ENCODE measurements around the gene IGHMBP2.

Gene IGHMBP2

DNA sequence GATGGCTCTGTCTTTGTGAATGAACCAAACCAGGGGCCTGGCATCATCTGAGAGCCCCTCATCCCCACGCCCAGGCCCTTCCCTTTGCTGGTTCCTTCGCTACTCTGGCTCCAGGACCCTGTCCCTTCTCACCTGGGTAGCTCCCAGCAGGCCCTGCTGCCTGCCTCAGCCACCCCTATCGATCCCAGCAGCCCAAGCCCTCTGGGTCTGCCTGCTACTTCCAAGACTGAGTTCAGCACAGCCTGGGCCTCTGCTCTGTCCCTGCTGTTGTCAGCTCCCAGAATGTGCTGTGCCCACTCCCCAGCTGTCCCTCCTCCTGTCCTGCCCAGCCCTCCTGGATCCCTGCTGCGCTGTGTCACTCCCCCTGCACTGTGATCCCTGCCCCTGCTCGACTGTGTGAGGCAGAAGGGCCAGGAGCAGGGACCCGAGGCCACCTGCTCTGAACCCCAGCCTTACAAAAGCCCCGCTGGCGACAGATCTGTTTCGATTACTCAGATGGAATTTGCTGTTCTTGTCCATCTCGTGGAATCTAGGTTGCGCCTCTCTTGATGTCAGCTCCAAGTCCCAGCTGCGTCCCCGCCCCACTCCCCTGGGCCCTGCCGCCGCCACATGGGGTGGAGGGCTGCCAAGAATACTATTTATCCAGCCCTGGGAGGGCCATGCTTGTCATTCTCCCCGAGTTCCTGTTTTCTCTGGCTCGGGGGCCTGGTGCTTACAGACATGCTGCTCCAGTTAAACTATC lies 13.0 kb upstream of the IGHMBP2 start:
- DNase-seq = no peak

DNA sequence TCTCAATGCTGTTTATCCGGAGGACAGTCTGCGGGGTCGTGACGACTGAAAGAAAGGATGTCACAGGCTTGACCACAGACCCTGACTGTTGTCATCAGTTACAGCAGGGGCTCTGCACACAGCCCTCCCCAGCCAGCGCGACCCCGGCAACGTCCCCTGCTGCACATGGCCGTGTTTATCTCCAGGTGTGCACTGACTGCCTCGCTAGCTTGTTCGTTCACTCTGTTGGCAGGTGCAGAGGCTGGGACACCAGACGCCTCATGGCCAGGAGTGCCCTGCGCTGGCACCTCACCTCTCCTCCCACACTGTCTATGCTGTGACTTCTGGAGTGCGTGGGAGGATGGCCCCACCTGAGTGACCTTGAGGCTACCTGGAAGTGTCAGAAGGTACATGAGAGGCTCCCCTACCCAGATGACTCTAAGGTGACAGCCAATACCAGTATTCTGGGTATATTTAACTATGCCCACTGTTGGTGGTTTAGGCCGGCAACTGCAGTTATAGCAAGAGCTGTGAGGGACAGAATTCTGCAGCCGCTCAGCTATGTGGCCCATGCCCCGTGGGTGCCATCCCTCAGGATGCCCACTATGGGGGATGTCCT lies 12.2 kb upstream of the IGHMBP2 start:
- no peak for DNase-seq

DNA sequence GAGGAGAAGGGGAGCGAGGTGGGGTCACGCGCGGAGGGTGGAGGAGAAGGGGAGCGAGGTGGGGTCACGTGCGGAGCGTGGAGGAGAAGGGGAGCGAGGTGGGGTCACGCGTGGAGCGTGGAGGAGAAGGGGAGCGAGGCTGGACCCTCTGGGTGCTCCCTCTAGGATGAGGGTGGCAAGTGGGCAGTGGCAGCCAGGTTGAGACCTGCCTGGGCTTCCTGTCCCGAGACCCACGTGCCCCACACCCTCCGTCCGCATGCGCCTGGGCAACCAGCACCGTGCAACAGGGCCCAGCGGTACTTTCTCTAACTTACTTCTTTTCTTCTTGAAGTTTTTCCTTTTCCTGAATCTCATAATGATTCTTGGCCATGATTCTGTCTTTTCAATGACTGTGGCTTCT lies 11.1 kb upstream of the IGHMBP2 start:
- no peak for DNase-seq

DNA sequence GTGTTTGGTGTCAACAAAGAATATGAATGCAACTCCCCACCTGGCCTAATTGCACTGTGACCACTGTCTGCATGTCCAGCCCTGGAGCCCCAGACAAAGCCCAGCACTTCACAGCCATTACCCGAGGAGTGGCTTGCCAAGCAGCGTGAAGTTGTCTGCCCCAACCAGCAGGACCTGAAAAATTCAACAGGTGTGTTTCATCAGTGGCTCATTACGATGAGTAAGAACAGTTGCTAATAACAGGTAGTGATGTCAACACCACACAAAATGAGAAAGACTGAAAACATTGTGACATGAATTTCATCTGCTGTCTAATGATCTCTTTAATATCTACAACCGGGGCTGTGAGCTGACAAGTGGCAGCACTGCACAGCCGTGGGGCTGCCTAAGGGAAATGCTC lies 10.4 kb upstream of the IGHMBP2 start:
- no peak for DNase-seq

DNA sequence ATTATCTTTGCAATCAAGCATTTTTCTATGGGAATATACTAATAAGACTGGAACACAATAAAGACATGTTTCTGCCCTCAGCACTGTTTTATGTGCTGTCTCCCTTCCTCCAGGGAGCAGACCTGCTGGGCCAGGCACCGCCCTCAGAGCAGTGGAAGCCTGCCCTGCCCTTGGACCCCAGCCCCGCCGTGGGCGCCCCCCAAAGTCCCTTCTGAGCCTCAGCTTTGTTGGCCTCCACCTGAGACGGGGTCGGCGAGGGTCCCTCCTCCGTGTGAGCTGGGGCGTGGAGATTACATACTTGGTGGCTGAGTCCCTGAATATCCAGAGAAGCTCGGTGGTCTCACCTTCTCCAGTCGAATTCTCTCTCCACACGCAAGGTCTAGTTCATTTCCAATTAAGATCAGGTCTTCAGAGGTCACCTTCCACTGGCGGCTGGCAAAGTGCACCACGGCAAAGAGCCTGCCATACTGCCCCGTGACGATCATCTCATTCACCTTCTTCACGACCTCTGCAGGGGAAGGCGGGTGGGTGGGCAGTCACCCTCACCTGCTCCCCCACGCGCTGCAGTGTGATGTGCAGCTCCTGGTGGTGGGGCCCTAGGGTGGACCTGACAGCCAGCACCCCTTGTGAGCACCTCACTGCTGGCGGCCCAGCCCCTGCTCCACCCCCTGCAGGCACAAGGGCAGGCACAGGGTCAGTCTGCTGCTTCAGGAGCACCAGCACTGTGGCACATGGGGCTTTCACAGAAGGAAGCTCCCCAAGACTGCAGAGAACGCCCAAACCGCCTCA lies 7.3 kb upstream of the IGHMBP2 start:
- no peak for DNase-seq

DNA sequence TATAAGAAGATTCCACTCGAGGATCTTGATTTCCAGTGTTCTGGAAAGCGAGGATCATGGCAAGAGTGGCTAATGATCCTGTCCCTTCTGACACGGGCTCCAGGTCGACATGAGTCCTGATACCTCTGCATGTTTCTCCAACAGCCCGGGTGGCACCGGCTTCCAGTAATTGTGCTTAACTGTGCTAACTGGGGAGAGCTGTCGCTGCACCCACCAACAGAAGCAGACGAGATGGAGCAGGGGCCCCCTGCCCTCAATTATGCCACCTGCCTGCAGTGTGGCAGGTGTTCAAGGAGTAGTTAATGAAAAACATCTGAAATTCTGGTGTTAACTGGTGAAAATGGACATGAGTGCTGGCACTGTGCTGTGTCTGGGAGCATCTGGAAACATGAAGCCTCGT lies 6.2 kb upstream of the IGHMBP2 start:
- DNase-seq = no peak

DNA sequence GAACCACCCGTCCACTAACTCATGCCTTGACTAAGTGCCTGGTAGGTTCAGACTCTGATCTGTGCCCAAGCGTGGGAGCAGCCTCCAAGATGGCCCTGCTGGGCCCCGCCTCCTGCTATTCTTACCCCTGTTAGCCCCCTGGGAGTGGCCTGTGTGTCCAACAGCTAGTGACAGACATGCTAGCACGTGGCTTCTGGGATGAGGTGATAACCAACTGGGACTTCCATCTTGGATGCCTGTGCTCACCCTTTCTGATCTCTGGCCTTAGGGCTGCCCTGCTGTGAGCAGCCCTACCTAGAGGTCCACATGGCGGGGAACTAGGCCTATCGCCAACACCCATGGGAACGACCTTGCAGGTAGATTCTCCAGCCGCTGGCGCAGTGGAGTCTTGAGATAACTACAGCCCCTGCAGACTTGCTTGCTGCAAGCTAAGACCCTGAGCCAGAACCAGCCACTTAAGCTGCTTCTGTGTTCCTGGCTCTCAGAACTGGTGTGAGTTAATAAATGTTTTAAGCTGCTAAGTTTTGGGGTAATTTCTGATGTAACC lies 2.8 kb upstream of the IGHMBP2 start:
- no peak for DNase-seq

DNA sequence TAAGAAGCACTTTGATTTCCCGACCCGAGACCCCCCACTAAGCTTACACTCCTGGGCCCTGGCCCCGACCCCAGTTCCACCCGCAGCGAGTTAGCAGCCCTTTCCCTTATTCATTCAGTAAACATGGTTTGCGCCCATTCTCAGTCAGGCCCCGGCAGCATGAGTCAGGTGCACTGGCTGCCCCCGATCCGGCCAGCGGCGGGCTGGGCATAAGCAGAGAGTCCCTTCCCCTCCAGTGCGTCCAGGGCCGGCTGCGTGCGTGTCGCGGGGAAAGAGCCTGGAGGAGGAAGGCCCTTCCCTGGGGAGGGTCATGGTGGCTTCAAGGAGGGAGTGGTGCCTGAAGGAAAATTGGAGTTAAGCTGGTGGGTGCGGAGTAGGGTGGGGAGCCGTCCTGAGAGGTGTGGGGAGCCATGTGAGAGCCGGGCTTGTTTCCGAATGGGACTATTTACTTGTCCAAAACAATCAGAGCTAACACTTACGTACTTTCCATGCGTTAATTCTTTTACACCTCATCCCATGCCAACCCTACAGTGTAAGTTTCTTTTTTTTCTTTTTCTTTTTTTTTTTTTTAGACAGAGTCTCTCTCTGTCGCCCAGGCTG lies 657 bp downstream of the IGHMBP2 start:
- DNase-seq = no peak

DNA sequence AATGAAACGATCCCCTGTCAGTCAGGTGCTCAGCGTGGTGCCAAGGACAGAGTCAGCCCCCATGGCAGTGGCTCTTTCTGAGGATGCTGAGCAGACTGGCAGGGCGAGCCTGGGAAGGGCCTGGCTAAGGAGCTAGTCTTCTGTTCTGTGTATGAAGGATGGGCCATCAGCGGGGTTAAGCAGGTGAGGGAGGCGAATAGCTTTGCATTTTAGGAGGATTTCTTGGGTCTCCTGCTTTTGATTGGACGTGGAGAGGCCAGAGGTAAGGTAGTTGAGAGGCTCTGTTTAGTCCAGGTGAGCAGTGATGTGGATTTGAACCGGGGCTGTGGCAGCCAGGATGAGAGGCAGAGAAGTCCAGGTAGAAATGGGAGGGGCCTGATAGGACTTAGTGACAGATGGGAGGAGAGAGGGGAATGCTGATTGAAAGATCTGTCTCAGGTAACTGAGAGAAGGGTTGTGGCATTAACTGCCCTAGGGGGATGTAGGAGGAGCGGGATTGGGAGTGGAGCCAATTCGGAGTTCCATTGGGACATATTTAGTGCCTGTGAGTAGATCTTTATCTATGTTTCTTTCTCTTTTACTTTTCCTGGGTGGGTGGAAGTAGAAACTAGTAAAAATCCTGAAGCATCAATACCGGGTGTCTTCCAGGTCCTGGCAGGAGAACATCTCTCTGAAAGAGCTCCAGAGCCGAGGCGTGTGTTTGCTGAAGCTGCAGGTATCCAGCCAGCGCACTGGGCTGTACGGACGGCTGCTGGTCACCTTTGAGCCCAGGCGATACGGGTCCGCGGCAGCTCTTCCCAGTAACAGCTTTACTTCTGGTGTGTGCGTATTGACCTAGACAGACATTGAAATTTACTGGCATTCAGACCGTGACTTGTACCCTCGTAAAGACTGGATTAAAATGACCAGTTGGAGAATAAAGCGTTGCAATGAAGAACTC lies 2.0 kb downstream of the IGHMBP2 start:
- DNase-seq = no peak

DNA sequence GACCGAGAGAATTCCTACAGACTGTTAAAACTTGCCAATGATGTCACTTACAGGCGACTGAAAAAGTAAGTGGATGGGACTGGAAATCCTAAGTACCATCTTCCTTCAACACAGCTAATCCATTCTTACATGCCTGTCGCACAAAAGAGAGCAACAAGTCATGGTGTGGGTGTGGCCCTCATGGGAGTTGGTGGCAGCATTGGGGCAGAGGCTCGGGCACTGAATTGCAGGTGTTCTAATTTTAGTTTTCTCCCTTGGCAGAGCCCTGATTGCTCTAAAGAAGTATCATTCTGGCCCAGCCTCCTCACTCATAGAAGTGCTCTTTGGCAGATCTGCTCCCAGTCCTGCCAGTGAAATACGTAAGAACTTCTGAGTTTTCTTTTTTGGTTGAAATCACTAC lies 4.6 kb downstream of the IGHMBP2 start:
- no peak for DNase-seq

DNA sequence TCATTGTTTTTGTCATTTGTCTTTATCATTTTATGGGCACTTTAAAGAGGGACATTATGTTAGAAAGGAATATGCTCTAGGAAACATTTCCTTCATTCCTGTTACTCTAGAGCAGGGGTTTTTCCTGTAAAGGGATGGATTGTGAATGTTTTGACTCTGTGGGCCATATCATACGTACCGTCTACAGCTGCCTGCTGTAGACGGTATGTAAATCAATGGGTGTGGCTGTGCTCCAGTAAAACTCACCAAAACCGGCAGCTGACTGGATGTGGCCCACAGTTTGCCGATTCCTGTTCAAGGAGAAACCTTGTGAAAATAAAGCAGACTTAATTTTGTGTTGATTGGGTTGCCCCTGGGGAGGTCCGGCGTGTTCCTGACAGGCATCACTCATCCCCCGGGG lies 7.3 kb downstream of the IGHMBP2 start:
- DNase-seq = no peak

DNA sequence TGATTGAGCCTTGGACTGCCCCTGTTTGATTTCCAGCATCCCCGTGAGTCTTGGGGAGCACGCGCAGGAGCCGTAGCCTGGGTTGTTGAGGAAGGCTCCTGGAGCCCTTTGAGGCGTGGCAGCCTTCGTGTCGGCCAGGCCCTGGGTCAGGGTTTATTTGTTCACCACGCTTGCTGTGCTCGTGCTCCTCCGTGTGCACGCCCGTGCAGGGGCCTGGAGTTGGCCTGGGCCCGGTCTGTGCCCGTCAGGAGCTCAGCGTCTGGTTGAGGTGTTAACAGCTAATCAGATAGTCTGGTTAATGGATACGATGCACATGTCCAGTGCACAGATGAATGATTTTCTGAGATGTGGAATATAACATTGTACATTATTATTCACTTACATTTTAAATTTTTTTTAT lies 8.0 kb downstream of the IGHMBP2 start:
- DNase-seq = no peak

DNA sequence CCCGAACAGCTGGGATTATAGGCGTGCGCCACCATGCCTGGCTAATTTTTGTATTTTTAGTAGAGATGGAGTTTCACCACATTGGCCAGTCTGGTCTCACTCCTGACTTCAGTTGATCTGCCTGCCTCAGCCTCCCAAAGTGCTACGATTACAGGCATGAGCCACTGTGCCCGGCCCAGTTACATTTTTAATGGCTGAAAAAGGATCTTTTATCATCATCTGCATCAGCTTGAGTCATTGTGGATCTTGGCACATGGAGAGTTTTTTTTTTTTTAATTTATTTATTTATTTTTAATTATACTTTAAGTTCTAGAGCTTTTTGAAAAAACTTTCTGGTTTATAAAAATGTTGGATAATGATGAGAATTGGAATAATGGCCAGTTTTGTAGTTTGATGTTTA lies 8.6 kb downstream of the IGHMBP2 start:
- DNase-seq = no peak

DNA sequence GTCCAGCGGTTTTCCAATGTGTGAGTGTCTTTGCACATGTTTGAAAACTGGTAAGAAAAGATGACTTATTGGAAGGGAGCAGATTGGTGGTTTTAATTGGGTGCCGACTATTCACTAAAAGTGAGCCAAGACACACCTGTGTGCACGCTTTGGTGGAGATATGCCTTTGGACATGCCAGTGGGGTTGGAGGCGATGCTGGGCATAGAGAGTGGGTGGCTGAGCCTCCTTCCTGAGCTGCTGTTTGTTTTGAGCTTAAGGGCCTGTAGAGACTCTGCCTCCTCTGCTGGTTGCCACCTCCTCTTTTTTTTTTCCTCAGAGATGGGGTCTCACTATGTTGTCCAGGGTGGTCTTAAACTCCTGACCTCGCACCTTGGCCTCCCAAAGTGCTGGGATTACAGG lies 9.5 kb downstream of the IGHMBP2 start:
- DNase-seq = no peak

DNA sequence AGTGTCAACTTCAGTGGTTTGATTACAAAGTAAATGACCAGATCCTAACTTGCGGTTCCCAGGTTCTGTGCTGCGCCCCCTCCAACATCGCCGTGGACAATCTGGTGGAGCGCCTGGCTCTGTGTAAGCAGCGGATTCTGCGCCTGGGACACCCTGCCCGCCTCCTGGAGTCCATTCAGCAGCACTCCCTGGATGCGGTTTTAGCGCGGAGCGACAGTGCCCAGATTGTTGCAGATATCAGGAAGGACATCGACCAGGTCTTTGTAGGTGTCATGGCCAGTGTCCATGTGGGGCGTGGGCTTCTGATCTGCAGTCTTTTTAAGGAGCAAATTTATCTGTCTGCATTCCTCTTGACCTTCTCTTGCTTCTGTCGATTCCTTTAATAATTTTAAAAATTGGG lies 11.1 kb downstream of the IGHMBP2 start:
- no peak for DNase-seq

DNA sequence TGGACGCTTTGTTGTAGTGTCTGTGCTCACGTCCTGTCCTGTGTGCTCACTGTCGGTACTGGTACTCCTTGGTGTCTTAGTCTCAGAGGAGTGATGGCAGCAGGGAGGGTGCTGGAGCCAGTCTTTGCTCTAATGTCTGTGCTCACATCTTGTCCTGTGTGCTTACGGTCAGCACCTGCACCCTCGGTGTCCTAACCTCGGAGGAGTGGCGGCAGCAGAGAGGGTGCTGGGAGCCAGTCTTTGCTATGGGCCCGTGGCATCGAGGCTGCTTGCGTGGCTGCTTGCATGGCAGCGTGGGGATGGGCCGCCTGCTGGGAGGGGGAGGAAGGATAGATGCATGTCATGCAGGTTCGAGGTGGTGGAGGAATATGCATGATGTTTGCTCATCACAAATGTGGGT lies 12.7 kb downstream of the IGHMBP2 start:
- no peak for DNase-seq

DNA sequence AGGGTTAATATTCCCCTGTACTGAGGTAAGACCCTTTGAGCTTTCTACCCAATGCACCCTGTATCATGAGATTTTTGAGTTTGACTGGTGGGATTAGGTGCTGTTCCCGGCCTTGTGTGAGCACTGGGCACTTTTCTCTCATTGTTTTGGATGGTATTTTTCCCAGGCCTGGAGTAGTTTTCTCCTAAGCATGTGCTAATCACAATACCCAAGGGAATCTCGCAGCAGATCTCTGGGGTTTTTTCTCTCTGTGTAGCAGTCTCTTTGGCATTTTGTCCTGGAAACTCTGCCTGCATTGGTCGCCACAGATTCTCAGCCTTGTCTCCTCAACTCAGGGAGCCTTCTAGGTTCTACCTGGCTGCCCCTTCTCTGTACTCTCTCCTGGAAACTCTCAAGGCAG lies 19.9 kb downstream of the IGHMBP2 start:
- DNase-seq = no peak

DNA sequence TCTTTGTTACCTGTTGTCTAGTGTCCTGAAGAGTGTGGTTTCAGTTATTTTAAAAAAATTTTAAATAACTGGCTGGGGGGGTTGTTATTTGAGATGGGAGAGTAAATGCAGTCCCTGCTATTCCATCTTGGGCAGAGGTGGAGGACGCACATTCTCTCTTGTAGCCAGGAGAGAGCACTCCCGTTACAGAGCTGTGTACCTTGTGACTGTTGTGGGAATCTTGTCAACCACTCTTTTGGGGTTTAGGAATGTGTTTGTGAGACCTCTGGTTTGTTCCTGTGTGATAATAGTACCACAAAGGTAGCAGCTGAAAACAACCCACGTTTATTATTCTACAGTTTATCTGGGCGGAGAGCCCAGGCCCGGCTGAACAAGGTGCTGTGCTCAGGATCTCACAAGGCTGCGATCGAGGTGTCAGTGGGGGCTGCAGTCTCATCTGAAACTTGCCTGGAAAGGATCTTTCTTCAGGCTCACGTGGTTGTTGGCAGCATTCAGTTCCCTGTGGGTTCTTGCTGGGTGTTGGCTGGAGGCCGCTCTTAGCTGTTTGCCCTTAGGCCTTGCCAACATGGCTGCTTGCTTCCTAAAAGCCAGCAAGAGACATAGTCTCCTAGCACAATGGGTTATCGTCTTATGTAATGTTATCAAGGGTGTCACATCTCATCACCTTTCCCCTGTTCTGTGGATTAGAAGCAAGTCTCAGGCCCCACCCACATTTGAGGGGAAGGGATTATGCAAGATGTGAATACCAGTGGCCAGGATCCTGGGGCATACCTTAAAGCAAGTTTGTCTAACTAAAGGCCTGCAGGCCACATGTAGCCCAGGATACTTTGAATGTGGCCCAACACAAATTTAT lies 20.6 kb downstream of the IGHMBP2 start:
- no peak for DNase-seq

DNA sequence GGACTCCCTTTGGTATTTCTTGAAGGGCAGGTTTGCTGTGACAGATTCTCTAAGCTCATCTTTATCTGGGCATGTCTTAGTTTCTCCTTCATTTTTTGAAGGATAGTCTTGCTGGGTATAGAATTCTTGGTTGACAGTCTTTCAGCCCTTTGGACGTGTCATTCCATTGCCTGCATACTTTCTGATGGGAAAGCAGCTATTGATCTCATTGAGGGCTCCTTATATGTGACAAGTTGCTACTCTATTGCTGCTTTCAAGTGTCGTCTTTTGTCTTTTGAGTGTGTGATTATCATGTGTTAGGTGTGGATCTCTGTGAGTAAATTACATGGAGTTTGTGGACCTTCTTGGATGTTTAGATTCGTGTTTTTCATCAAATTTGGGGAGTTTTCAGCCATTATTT lies 21.9 kb downstream of the IGHMBP2 start:
- no peak for DNase-seq

DNA sequence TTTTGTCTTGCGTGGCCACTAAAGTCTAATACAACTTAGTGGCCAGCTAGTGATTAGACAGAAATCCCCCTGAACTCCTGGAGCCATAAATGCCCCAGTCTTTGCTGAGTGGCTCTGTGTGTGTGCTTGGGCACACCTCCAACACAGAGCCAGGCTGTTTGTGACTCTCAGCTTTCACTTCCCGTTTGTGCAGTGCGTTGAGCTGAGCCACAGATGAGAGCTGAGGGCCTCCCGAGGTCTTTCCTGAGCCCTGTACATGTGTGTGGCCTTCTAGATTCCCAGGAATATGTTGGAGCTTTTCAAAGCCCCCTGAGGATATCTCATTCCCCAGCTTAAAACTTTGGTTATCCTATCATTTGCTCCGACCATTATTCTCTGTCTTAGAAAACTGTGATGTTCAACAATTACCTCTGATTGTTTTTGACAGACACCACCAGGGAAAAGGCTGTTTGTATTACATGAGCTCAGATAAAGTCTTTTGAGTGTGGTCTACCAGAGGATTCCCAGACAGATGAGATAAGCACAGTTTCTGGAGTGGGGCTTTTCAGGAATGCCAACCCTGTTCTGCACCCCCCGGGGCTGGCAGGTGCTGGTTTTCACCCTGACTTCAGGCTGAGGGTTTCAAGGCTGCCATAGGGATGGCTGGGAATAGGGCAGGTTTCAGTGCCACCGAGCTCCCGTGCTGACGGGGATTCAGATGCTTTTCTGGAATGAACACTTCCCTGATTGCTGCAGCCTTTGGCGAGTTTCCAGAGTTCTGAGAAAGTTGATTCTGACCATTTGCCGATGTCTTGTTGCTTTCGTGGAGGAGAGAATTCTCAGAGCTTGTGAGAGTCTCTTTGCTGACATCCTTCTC lies 23.8 kb downstream of the IGHMBP2 start:
- DNase-seq = no peak

Data from retina (tissue), 1 donor.